GM21619 (cell line): Measurements from ENCODE around the gene NUP93.

Experiments
- ATAC-seq: cut with Tn5 transposase; IDR thresholded peaks from one replicate; pipeline ENCODE4 v1.9.1; 2021; ENCODE audit not compliant: unreplicated experiment

NUP93 gene

DNA sequence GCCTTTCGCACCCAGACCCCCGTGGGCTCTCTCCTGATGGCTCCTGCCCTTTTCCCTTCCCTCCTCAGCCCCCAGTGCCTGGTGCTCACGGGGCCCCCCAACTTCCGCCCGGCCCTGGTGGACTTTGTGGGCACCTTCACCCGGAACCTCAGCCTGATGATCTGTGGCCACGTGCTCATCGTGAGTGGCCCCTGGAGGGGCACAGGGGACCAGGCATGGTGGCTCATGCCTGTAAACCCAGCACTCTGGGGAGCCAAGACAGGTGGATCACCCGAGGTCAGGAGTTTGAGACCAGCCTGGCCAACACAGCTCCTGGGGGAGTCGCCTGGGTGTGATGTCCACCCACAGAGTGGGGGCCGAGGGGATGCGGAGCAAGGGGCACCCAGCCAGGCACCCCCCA lies 156.4 kb downstream of the NUP93 start:
- no peak for ATAC-seq

- no peak for ATAC-seq
Observed at GRCh38 chr16:56886826-56887225, 156.9 kb downstream of the NUP93 start.

GRCh38 chr16:56888806-56889205 lies 158.9 kb downstream of the NUP93 start:
- peak; percentile 89 for ATAC-seq

DNA sequence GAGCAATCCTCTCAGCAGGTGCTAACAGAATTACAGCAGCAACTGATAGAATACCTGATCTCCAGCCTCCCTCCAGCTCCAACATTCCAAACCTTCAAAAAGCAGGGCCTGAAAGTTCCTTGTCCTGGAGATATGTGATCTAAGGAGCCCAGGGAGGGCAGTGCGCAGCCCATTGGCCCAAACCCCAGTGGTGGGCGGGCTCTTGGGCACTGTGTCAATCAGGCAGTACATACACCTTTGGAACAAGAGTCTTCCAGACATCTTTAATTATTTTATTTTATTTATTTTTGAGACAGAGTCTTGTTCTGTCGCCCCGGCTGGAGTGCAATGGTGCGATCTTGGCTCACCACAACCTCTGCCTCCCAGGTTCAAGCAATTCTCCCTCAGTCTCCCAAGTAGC lies 159.3 kb downstream of the NUP93 start:
- ATAC-seq = peak; percentile 20

GRCh38 chr16:56891685-56892084 lies 161.8 kb downstream of the NUP93 start:
- no peak for ATAC-seq

DNA sequence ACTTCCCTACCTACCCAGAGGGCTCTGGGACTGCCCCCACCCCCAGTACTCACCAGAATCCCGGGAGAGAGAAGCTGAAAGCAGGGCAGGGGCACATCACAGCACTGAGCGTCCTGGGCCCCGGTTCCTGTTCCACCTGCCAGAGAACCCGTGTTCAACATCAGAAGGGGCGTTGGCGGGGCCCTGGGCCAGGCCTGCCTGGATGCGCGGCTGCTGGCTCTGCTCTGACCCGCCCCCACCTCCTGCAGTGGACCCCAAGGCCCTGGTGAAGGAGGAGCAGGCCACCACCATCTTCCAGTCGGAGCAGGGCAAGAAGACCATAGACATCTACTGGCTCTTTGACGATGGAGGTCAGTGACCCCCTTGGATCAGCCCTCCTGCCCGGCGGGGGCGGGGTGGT lies 162.8 kb downstream of the NUP93 start:
- no peak for ATAC-seq

DNA sequence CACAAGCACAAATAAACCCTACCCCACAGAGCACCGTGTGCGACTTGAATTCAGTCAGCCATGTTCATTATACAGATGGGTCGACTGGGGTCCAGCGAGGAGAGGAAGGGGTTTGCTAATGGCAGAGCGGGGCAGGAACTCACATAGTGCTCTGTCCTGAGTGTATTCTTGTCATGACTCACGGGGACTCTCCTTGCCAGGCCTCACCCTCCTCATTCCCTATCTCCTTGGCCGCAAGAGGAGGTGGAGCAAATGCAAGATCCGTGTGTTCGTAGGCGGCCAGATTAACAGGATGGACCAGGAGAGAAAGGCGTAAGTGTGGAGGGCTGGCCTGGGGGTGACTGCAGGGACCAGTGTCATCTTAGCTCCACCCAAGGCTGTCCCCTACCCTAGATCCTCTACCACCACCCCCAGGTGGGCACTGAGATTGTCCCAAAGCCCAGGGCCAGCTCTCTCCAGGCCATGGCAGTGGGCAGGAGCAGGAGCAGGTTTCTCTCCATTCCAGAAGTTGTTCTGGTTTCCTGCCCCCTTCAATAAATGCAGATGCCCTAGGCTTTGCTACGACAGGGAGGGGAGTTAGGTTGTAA lies 164.5 kb downstream of the NUP93 start:
- no peak for ATAC-seq

DNA sequence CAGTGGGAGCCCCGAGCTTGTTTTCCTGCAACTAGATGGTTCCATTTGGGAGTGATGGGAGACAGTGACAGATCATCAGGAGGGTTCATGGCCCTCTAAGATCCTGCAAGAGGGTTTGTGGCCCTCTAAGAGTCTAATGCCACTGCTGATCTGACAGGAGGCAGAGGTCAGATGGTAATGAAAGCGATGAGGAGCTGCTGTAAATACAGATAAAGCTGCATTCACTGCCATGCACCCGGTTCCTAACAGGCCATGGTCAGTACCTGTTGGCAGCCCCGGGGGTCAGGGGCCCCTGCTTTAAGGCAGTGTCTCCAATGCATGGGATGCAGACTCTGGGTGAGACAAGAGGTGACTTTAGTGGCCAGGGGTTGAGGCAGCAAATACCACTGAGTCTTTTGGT lies 165.9 kb downstream of the NUP93 start:
- no peak for ATAC-seq

DNA sequence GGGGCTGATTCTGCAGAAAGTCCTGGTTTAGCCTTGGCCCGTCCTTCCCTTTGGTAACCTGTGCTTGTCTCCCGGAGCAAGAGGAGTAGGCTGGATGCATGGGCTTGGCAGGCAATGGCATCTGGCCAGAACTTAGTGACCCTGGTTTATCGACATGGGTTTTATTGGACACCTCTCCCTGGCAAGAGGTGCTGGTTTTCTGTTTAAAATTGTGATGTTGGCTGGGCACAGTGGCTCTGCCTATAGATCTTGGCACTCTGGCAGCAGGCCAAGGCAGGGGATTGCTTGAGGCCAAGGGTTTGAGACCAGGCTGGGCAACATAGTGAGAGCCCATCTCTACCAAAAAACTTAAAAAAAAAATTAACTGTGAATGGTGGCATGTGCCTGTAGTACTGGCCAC lies 166.3 kb downstream of the NUP93 start:
- ATAC-seq = no peak

DNA sequence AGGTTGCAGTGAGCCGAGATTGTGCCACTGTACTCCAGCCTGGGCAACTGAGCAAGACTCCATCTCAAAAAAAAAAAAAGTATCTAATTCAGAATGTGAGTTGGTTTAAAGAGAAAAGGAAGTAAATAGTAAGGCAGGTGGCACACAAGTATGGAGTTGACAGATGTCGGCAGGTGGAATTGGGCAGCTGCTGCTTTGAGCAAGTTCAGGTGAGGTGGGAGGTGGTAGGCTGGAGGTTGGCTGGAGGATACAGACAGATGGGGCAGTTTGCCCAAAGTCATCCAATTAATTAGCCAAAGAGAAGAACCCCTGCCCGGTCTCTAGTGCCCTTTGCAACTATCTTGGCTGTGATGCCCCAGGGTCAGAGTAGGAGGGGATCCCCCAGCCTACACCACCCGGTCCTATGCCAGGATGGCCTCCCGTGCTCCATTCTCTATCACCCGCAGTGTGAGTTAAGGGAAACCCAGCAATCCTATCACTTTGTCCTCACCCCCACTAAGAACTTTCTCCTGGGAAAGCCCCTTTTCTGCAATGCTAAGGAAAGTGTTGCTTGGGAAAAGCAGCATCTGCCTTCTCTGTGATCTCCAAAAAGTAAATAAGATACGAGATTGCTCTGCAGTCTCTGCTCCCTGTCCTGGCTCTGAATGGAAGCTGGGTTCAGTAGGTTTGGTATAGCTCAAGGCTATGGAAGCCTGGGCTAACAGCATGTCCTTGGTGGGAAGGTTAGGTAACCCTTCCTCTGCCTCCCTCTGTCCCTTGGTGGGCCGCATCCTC lies 167.3 kb downstream of the NUP93 start:
- no peak for ATAC-seq

GRCh38 chr16:56898847-56899246 lies 168.9 kb downstream of the NUP93 start:
- no peak for ATAC-seq
